LNCaP clone FGC (cell line): ENCODE data around the gene EVA1A.

Source experiments
- DNase-seq: peaks from one replicate; pipeline ENCODE4 v3.0.0-alpha.2; 2011; ENCODE audit warnings: low read depth
- H3K4me3 ChIP-seq: 2 replicates; pipeline ENCODE4 v1.5.1; 2011; ENCODE audit warnings: mild to moderate bottlenecking, low read depth, low read length, control low read depth
- CTCF ChIP-seq: IDR thresholded peaks from 2 replicates; pipeline ENCODE4 v1.5.1; 2012; ENCODE audit warnings: mild to moderate bottlenecking; ENCODE audit not compliant: control insufficient read depth, insufficient read depth; ENCODE audit errors: extremely low read depth

EVA1A gene

DNA sequence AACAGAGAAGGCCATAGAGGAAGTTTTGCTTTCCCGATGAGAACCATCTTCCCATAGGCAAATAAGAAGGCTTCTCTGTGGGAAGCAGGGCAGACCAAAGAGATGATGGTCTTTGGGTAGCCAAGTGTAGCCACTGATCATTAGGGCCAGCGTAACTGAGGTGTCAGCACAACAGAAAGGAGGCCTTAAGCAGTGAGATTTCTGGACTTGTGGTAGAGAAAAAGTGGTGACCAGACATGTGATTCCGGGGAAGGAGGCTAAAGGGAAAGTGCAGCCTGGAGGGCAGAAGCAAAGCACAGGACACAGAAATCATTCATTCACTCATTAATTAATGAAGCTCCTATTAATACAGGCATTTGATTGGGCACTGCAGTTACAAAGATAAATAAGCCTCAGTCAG is 15.4 kb downstream of the EVA1A start:
- DNase-seq, result no peak
- TF ChIP-seq CTCF, result no peak
- H3K4me3 ChIP-seq, result no peak overlapping the region

DNA sequence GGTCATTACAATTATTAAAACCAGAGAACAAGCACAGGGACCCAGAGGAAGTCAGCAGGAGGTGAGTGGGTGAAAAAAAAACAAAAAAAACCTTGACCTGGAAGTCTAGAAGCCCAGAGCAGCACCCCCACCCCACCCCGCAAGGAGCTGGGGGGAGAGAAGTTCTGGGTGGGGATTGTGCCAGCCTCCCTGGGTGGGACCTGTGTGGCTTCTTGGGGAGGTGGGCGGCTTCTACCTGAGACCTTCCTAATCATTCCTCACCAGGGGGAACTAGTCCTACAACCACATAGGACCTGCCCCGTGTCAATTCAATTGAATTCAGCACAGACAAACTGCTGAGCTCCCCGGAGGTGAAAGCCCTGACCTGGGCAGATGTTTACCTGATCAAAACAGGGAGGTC is 17.3 kb downstream of the EVA1A start:
- TF ChIP-seq CTCF, result no peak
- no peak for DNase-seq
- no peak overlapping the region for H3K4me3 ChIP-seq

- TF ChIP-seq CTCF, result no peak
- no peak overlapping the region for H3K4me3 ChIP-seq
- no peak for DNase-seq
Measured at GRCh38 chr2:75541430-75541829, 19.3 kb downstream of the EVA1A start.

DNA sequence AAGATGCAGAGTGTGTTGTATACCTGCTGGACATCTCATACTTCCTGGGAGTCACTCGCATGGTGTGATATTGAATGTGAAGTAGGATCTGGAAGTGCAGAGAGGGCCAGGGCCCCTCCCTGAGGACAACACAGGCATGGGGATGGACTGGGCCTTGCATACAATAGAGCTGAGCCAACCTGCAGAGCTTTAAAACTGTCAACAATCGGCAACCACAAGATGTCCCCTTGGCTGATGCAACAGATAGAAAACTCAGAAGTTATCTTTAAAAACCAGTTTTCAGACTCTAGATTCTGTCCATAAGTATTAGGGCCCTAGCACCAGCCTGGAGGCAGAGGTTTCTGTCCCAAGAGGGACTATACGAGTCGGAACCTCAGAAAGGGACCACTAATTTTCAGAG is 19.7 kb downstream of the EVA1A start:
- H3K4me3 ChIP-seq, result no peak overlapping the region
- no peak for DNase-seq
- TF ChIP-seq CTCF, result no peak

DNA sequence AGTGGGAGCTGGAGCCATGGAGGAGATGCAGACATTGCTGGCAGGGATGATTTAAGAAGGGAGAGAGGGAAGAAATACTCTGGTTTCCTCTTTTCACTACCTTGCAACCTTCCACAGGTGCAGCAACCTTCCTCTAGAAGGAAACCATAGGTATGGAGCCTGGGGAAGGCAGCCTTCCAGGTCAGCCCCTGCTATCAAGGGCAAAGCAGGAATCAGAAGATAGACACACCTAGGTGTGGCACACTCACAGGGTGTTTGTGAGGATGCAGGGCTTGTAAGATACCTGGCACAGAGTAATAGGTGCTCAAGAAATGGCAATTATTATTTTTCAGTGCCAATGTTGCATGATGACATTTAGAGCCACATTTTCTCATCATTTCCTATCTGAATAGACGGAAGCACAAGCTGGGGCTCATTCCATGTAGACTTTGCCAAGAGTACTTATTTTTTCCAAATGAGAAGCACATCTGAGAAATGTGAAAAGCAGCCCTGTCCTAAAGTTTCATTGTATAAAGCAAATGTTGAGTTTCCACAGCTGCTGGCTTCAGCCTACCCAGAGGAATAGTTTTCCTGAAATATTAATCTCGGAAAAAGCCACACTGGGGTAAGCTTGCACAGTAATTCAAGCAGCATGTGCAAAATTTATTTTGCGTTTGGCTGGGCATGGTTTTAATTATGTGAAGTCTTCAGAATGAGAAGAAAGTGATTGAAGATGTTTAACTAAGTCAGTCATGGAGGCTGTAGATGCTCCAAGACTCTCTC is 20.6 kb downstream of the EVA1A start:
- no peak for TF ChIP-seq CTCF
- no peak for DNase-seq
- H3K4me3 ChIP-seq, result no peak overlapping the region

GRCh38 chr2:75538521-75539490 is 21.9 kb downstream of the EVA1A start:
- H3K4me3 ChIP-seq, result no peak overlapping the region

More at GRCh38 chr2:75538521-75539490, 21.9 kb downstream of the EVA1A start:
- no peak for TF ChIP-seq CTCF
- no peak for DNase-seq
